Vagina (tissue), 2 donors: ENCODE results near the gene LDB2.

Source experiments
- POLR2A ChIP-seq, 2 donors: fragments of 450-650 bp; IDR thresholded peaks; one replicate each; pipeline ENCODE4 v1.6.1; 2017; ENCODE audit warnings: antibody characterized with exemption in 2 of 2, mild to moderate bottlenecking in 2 of 2, moderate library complexity in 2 of 2
- POLR2AphosphoS5 ChIP-seq, 2 donors: sonication (generic); formaldehyde crosslinking; IDR thresholded peaks; one replicate each; pipeline ENCODE4 v1.9.0; 2017; ENCODE audit warnings: antibody characterized with exemption in 2 of 2, mild to moderate bottlenecking in 2 of 2, low read depth in 1 of 2; ENCODE audit not compliant: insufficient read depth in 1 of 2
- TF ChIP-seq, protein P1 (sequence below), 3 experiments: fragments of 450-650 bp in 2 of 3; fragments of 200-600 bp in 1 of 3; sonication (generic) in 1 of 3; IDR thresholded peaks; one replicate each; pipeline ENCODE4 v1.5.1; 2017 to 2019; ENCODE audit warnings: antibody characterized with exemption in 3 of 3, mild to moderate bottlenecking in 2 of 3, moderate library complexity in 2 of 3

DNA sequence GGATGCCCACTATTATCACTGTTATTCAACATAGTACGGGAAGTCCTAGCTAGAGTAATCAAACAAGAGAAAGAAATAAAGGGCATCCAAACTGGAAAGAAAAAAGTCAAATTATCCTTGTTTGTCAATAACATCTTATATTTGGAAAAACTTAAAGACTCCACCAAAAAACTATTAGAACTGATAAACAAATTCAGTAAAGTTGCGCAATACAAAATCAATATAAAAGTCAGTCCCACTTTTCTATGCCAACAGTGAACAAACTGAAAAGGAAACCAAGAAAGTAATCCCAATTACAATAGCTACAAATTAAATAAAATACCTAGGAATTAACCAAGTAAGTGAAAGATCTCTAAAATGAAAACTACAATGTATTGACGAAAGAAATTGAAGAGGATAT is 321.3 kb downstream of the LDB2 start:
- TF ChIP-seq, protein P1, sequence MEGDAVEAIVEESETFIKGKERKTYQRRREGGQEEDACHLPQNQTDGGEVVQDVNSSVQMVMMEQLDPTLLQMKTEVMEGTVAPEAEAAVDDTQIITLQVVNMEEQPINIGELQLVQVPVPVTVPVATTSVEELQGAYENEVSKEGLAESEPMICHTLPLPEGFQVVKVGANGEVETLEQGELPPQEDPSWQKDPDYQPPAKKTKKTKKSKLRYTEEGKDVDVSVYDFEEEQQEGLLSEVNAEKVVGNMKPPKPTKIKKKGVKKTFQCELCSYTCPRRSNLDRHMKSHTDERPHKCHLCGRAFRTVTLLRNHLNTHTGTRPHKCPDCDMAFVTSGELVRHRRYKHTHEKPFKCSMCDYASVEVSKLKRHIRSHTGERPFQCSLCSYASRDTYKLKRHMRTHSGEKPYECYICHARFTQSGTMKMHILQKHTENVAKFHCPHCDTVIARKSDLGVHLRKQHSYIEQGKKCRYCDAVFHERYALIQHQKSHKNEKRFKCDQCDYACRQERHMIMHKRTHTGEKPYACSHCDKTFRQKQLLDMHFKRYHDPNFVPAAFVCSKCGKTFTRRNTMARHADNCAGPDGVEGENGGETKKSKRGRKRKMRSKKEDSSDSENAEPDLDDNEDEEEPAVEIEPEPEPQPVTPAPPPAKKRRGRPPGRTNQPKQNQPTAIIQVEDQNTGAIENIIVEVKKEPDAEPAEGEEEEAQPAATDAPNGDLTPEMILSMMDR (IDR thresholded peaks at IDR 0.05): no peak
- TF ChIP-seq POLR2A (IDR thresholded peaks at IDR 0.05) (no peak), POLR2AphosphoS5 (IDR thresholded peaks at IDR 0.05; ENCODE audit: insufficient read depth in 1 of 2, low read depth in 1 of 2) (no peak)
